GM21447 (cell line): ENCODE data around the gene PRKAG2.
"Not testable (repeated sequence)": the region's sequence is repeated elsewhere in the genome, so short reads cannot be mapped to it uniquely, and the experiment has no call there.

Source experiments
- ATAC-seq: cut with Tn5 transposase; IDR thresholded peaks from one replicate; pipeline ENCODE4 v1.9.1; 2021; ENCODE audit not compliant: unreplicated experiment

PRKAG2 gene

DNA sequence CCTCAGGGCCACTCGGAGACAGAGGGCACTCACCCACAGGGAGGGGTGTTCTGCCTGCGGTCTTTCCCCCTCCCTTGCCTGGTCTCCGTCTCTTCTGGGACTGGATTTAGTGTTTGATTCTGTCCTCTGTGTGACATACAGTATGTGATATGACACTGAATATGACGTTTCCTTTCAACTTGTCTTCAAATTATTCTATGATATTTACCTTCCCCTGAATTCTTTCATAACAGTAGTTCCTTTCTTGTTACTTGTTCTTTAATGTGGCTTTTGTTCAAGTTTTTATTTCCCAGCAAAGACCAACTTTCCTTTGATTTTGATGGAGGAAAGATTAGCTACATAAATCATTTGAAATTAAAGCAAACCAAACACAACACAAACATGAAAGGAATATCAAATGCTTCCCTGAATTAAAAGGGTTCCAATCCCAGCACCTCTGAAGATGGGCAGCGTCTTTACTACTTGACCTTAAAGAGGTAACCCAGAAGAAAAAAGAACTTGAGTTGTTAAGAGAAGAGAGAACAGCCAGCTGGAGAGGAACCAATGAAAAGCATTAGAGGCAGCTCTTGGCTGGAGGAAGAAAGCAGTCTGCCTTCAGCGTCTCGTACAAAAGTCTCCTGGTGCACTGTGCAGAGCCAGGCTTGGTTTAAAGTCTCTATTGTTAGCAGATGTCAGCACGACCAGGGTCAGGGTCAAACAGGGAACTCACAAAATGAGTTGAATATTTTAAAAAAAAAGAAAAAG lies 338.9 kb downstream of the PRKAG2 start:
- no peak for ATAC-seq

DNA sequence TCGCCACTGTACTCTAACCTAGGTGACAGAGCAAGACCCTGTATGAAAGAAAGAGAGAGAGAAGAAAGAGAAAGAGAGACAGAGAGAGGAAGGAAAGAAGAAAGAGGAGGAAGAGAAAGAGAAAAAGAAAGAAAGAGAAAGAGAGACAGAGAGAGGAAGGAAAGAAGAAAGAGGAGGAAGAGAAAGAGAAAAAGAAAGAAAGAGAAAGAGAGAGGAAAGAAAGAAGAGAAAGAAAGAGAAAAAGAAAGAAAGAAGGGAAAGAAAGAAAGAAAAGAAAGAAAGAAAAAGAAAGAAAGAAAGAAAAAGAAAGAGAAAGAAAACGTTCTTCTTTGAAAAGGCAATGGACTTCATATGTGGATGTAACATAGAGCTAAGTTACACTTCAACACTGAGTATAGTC lies 340.7 kb downstream of the PRKAG2 start:
- ATAC-seq, result not testable (repeated sequence)

DNA sequence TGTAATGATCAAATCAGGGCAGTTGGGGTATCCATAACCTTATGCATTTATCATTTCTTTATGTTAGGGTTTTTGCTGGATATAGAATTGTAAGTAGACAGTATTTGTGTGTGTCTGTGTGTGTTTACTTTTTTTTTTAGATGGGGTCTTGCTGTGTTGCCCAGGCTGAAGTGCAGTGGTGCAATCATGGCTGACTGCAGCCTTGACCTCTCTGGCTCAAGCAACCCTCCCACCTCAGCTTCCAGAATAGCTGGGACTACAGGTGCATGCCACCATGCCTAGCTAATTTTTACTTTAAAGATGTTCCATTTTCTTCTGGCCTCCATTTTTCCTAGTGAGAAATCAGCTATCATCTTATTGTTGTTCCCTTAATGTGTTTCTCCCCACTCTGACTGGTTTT lies 347.1 kb downstream of the PRKAG2 start:
- no peak for ATAC-seq

DNA sequence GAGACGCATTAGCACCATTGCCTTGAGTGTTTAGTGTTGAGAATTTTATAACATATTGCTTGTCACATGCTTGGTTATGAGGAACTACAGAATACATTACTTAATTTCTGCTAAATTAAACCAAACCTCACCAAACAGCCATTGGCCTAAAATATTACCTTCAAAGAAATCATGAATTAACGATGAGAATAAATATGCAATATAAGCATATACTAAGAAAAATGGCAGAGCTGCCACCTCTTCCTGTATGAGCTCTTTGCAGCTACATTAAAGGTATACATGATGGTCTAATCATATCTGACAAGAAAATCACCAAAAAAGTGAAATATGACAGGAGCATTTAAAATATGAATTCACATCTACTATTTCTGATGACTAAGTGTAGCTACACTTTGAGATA lies 352.1 kb downstream of the PRKAG2 start:
- ATAC-seq, result no peak

DNA sequence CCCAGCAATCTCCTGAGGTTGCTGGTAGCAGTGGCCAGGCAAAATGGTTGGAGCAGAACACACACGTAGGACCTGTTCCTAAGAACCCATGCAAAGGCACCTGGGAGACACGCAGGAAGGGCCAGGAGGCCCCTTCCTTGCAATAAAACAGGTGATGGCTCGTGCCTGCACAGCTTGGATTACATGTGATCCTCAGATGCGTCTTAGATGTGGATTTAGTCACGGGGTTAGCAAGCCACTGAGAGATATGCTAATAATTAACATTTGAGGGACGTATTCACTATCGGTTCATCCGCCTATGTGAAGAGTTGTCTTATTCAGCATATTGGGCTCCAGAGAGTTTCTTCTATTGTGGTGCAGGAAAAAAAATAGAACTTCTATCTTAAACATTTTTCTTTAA lies 352.6 kb downstream of the PRKAG2 start:
- no peak for ATAC-seq

DNA sequence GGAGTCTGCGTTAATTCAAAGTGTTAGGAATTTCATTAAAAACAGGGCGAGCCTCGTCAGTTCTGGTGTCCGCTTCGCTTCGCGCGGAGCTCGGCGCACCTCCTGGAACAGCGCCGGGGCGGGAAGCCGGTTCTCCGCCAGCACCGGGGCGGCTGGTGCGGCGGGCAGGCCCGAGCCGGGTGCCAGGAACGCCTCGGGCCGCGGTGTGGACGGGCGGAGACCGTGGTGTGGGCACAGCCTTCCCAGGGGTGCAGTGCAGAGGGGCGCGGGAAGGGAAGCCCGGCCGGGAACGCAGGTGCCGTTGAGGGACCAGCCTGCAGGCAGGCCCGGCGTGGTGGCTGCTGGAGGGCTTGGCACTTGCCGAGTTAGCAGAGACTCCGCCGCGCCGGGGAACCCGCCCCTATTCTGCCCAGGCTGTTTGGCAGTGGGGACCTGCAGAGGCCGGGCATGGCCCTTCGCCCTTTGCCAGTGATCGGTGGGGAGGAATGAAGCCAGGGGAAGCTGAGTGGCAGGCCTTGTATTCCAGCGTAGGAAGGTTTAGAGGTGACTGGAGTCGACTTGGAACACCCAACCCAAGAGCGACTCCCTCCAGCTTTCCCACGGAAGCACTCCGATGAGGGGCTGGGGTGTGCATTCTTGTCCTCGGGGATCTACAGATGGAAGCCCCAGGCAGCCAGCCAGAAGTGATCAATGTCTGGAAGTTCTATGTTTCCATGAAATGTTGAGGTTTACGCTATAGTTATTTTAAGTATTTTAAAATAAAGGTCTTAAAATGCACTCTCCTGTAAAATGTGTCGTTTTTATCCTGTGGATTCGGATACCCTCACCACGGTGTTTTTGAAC lies 356.3 kb downstream of the PRKAG2 start:
- ATAC-seq, result peak; percentile 4

DNA sequence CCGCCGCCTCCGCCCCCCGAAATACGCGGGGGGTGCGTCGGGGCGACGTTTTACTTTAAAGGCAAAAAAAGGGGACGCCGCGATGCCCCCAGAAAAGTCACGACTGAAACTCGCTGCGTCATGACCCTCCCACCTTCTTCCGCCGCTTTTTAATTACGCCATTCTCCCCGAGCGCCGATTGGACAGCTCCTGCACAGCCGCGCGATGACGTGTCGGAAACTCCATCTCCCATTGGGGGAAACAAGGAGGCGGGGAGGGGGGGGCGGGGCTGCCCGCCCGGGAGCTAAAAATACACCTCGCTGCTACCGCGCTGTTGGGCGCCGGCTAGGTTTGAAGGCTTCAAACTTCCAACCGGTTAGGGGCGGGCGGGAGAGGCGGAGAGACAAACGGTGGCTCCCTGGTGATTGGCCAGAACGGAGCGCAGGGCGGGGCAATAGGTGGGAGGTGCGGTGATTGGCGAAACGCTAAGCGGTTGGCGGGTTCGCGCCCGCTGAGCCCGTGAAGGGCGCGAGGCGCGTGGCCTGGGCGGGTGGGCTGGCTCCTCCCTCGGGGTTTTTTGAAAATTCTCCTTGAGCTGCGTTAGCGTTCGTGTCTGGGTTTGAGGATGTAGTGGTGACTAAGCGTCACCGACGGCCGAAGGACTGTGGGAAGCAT lies 357.0 kb downstream of the PRKAG2 start, which contains the start of gene RHEB:
Gene RHEB (minus strand): TSS at position 131 of the 654 bp plus-strand sequence. CDS start 384 bp downstream, outside the sequence.
- ATAC-seq, result peak; percentile 78

DNA sequence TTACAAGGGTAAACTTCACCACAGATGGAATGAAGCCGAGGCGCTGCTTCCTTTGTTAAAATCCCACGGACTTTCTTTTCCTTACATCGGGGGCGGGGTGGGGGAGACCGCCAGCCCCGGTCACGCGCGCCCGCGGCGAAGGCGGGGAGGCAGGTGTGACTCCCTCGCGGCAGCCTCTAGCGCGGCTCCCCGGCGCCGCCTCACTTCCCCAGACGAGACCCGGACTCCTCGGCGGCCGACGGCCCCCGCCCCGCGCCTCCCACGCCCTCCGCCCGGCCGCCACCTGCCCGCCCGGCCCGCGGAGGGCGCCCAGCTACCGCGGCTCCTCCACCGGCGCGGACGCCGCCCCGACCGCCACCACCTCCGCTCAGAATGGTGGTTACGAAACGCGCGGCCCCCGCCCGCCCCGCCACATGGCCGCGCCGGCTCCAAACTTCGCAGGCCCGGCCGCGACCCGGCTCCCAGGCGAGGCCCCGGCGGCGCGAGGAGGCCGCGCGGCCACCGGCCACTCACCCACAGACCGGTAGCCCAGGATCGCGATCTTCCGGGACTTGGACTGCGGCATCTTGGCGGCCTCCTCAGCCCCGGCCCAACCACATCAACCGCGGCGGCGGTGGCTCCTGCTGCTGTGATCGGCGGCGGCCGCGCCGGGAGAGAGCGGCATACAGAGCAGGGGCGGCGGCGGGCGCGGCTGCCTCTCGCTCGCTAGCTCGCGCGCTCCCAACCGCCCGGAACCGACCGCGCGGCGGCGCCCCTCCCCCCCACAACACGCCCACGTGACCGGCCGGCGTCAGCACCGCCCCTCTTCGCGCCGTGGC lies 357.8 kb downstream of the PRKAG2 start:
- ATAC-seq, result peak; percentile 40

DNA sequence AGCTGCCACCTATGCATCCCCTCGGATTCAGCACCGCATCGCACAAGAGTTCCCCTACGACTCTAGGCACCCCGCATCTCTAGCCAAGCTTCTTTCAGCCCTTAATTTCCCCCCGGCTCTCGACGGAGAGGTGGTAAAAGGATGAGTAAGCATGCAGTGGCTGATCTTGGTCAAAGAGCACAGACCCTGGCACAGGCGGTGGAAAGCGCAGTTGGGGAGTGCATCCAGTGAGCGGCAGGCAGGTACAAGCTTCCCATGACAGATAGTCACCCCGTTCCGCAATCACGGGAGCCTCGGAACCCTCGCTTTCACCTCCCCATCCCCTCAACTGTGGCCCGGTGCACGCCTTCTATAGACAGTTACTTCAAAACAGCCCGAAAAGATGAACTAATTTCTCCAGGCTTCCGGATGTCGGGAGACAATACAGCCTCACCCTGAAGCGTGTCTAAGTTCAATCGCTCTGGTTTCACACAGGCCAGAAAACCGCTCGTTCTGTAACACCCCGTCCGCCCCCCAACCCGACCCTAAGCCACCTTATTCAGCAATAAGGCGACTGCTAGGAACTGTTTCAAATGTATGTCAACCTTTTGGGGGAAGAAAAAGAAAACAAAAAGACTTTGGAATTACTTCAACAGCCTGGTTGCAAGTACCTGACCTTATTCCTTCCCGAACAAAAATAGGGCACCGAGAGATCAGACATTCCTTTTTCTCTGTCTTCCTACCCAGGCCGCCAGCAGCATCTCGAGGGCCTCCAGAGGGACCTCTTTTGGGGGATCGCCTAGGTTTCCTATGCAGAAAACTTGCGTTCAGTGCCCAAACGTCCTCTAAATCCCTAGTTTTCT lies 358.6 kb downstream of the PRKAG2 start:
- ATAC-seq, result no peak

DNA sequence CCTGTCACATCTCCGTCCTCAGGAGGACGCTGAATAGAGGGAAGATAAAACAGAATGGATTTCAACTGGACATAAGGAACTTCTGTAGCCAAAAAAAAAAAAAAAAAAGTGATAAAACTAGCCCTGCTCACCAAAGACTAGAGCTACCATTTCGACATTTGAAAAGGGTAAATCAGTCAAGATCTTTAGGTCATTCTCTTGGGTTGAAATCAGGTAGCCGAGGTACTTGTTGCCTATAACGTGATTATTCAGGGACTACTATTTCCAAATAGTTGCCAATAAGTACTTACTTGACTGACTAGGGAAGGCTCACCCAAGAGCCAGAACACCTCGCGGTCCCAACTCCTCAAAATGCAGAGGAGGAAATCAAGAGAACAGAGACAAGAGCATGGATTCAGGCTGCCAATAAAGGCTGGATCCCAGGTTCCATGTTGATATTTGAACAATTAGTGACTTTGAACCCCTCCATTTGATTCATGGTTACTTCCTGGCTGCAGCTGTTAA lies 359.3 kb downstream of the PRKAG2 start:
- ATAC-seq, result no peak

DNA sequence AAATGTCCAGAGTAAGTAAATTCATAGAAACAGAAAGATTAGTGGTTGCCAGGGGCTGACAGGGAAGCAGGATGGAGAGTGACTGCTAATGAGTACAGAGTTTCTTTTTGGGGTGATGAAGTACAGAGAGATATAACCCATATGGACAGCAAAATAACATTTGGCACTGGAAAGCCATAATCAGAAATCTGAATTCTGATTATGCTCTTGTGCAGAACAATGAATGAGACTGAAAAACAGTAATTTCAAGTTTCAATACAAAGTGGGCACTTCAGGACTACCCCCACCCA lies 361.7 kb downstream of the PRKAG2 start:
- ATAC-seq, result no peak

DNA sequence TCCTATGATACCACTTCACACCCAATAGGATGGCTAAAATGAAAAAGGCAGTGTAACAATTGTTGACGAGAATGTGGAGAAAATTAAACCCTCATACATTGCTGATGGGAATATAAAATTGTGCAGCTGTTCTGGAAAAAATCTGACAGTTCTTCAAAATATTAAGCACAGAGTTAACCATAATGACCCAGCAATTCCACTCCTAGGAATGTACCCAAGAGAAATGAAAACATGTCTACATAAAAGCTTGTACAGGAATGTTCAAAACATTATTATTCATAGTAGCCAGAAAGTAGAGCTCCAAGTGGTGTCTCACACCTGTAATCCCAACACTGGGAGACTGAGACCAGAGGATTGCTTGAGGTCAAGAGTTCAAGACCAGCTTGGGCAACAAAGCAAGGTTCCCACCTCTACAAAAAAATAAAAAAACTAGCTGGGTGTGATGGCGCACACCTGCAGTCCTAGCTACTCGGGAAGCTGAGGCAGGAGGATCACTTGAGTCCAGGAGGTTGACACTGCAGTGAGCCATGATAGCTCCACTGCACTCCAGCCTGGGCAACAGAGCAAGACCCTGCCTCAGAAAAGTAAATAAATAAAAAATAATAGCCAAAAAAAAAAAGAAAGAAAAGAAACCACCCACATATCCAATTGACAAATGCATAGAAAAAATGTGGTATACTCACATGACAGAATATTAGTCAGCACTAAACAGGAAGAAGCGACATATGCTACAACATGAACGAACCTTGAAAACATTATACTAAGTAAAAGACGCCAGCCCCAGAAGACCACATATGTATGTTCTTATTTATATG lies 362.2 kb downstream of the PRKAG2 start:
- no peak for ATAC-seq

DNA sequence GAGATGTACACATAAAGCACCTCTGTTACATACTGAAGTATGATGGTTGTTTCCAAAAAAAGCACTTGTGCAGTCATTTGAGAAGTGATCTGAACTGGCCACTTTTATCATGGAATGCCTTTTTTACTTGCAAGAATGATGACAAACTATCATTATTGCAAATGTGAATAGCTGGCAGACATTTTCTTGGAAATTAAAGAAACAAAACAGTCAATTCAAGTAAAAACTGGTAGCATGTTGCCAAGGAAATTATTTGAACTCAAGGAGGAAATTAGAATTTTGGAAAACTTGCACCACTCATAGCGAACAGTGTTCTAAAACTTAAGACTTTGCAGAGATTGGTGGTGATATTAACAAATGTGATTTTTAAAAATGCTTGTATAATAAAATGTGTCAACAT lies 363.8 kb downstream of the PRKAG2 start:
- ATAC-seq, result no peak

DNA sequence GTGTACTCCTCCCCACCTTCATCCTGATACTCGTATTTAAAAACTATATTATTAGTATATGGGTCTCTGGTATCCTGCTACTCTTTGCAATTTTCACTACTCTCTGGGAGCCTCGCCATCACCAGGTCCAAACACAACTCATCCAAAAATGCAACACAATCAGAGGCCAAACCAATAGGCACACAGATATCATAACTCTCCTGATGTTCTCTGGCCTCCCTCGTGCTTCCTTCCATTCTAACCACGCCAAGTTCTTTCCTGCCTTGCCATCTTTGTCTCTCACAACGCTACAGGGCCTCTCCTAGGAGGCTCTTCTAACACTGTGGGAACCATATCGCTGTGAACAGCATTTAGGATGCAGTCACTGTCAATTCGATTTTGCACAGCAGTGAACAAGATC lies 364.6 kb downstream of the PRKAG2 start:
- ATAC-seq, result no peak

DNA sequence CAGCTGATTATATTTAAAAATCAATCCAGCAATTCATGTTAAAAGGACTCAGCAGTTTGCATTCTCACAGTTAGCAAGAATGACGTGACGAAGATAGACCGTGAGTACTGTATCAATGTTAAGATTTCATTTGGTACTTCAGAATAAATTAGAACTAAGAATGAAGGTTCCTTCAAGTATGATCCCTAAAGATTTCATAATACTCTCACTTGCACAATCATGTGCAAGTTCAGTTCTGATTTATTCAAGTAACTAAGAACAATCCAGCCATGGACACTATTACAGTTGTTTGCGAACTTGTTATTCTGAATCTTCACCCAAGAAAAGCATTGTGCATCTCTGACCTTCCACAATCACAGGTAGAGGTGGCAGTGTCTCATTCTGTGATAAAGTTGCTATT lies 365.0 kb downstream of the PRKAG2 start:
- no peak for ATAC-seq

DNA sequence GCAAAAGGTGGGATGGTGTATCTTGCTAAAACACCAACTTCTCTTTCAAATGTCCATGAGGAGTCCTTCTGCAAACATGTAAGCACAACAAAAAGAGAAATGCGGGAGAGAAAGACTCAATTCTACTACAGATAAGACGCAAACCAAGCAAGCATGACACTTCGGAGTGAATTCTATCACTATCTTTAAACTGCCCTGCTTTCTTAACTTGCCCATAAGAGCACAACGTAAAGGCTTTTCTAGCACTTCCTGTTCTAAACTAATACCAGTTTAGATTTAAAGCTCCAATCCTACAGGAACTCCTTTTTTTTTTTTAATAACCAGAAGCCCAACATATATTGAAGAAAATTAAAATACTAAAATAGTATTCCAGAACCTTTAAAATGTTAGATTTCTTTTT lies 365.6 kb downstream of the PRKAG2 start:
- no peak for ATAC-seq

DNA sequence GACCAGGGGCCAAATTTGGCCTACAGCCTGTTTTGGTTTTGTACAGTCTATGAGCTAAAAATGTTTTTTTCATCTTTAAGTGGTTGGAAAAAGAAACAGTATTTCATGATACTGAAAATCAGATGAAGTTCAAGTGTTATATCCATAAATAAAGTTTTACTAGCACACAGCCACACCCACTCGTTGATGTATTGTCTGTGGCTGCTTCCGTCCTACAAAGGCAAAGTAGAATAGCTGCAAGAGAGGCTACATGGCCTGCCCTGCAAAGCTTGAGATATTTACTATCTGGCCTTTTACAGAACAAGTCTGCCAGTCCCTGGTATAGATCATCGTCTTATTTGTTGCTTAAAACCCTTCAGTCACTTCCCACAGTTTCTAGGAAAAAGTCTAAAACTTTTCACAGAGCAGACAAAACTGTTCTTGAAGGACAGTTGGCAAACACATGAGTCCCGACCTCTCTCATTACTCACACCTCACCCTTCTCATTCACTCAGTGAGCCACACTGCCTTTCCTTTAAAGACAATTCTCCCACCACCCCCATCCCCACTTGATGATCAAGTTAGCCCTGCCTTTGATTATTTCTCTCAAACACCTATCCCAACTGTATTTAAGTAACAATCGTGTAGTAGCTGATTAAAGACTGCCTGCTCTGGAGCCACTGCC lies 367.1 kb downstream of the PRKAG2 start:
- no peak for ATAC-seq

DNA sequence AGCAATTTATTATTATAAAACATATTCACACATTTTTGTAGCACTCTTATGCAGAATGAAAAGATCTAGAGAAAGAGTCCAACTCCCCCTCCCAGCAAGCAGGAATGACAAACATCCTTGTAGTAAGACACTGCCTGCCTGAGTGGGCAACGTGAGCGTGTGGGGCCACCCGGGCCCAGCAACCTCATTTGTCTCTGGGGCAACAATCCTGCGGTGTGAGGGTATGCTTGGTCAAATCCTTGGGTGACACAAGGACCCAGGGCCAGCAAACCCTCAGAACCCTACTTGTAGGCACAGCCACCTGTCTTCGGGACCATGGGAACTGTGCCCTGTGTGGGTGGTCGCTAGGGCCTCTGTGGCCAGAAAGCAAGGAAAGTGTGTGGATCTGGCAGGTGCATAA lies 367.9 kb downstream of the PRKAG2 start:
- no peak for ATAC-seq

DNA sequence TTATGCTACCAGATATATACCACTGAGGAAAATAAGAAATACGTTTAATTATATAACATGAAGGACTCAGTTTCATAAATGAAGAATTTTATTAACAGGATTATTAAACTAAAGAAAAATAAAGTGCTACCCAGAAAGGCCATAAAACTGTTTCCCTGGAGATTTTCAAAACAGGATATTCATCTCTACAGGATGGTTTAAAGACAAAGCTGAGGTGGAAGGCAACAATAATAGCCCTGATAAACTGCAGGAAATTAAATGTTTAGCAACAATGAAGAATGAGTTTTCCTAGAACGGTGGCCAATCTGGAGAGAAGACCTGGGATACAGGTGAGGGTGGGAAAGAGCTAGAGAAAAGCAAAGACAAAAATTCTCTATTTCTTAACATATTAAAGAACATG lies 369.1 kb downstream of the PRKAG2 start:
- no peak for ATAC-seq
